K562 (cell line): ENCODE results near the gene AP2A2. TPM values are rescaled to one million over a fixed set of nuclear protein-coding genes. Genes with fewer than 3 reads are reported as not detected.

ENCODE experiments used
- ELF1 ChIP-seq: fragments of 200-800 bp; sonication (Bioruptor generic); IDR thresholded peaks from 2 replicates; pipeline ENCODE4 v1.6.1; 2016; ENCODE audit warnings: missing genetic modification characterization, missing compliant biosample characterization
- MTA1 ChIP-seq: fragments of 450-650 bp; IDR thresholded peaks from 2 replicates; pipeline ENCODE4 v1.6.1; 2017; ENCODE audit warnings: borderline replicate concordance
- RHOXF2B ChIP-seq: fragments of 250-450 bp; sonication (Bioruptor Pico); conservative IDR thresholded peaks from 2 replicates; pipeline ENCODE4 v1.5.1; 2021
- ZBTB11 ChIP-seq, 3 experiments: fragments of 200-800 bp in 1 of 3; fragments of 250-450 bp in 1 of 3; fragments of 450-650 bp in 1 of 3; sonication (Bioruptor Pico) in 1 of 3; sonication (Bioruptor generic) in 1 of 3; formaldehyde crosslinking in 1 of 3; IDR thresholded peaks; 2 replicates each; pipeline versions ENCODE4 v1.6.1 to v1.8.0; 2016 to 2022; ENCODE audit warnings: mild to moderate bottlenecking in 2 of 3, missing genetic modification characterization in 2 of 3, missing compliant biosample characterization in 1 of 3, moderate library complexity in 1 of 3
- ZBTB2 ChIP-seq: fragments of 450-650 bp; IDR thresholded peaks from 2 replicates; pipeline ENCODE4 v1.6.1; 2016; ENCODE audit warnings: antibody characterized with exemption
- ZNF12 ChIP-seq: sonication (generic); formaldehyde crosslinking; IDR thresholded peaks from 2 replicates; pipeline ENCODE4 v1.4.0; 2020; ENCODE audit warnings: mild to moderate bottlenecking, missing genetic modification reagents
- polyA plus RNA-seq, 8 experiments: library from polyadenylated mRNA; depleted of rRNA in 4 of 8; stranded (reverse) in 5 of 8; unstranded in 3 of 8; fragments of >200 nt; fragmentation: Nextera tagmentation in 2 of 8; fragmentation: Illumina TruSeq in 1 of 8; extraction: Ambion mirVana in 2 of 8; extraction: Trizol in 1 of 8; gene quantifications; 2 replicates each; pipeline versions ENCODE4 v1.2.1 to v1.2.3, GENCODE V29; 2011 to 2014; ENCODE audit warnings: inconsistent platforms in 1 of 8, missing spikeins in 1 of 8
- total RNA-seq, 7 experiments: library from RNA; depleted of rRNA in 6 of 7; stranded (reverse); fragments of >200 nt in 6 of 7; fragmentation: Illumina TruSeq in 2 of 7; extraction: Trizol in 2 of 7; gene quantifications; 2 replicates each; pipeline versions ENCODE4 v1.2.1 to v1.2.3, GENCODE V29; 2011 to 2021; ENCODE audit warnings: low replicate concordance in 1 of 7
- TF ChIP-seq, protein P1 (sequence below): sonication (generic); formaldehyde crosslinking; IDR thresholded peaks from 2 replicates; pipeline ENCODE4 v1.8.1; 2022; ENCODE audit warnings: missing genetic modification reagents

Gene AP2A2
- total and polyA plus RNA-seq, 9 of the 15 experiments (the other 6 are each of a cell fraction or from before 2014, with no cell fraction given) = 0.69 to 41.7 (median 15.2) TPM

DNA sequence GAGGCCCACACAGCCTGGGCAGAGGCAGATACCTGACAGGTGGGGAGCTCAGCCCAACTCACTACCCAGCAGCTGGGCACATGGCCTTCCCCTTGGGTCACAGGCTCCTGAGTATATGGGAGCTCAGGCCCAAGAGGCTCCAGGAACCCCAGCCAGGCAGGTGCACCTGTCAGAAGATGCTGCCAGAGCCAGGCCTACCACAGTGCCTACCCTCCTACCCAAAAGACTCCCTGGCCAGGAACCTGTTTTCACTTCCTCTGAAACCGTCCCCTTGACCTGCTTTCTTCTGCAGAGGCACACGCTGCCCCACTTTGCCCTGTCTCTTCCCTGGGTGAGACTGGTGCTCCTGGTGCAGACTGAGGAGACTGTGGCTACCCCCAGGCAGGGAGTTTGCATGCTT lies 18.0 kb upstream of the AP2A2 start (continued):
- TF ChIP-seq ZBTB2 (no peak), RHOXF2B (CRISPR knock-in tag) (no peak), ZBTB11 (CRISPR knock-in tag; IDR thresholded peaks at IDR 0.05) (no peak), ELF1 (tag) (no peak), MTA1 (no peak), ZNF12 (CRISPR knock-in tag) (no peak)
- TF ChIP-seq, protein P1, sequence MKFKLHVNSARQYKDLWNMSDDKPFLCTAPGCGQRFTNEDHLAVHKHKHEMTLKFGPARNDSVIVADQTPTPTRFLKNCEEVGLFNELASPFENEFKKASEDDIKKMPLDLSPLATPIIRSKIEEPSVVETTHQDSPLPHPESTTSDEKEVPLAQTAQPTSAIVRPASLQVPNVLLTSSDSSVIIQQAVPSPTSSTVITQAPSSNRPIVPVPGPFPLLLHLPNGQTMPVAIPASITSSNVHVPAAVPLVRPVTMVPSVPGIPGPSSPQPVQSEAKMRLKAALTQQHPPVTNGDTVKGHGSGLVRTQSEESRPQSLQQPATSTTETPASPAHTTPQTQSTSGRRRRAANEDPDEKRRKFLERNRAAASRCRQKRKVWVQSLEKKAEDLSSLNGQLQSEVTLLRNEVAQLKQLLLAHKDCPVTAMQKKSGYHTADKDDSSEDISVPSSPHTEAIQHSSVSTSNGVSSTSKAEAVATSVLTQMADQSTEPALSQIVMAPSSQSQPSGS = no peak
